CD4-positive, alpha-beta T cell treated with Interferon alpha-2 for 1 hour (primary cell): Measurements from ENCODE around the gene DUSP9.

Experiments used
- DNase-seq, 2 donors: peaks; one replicate each; pipeline ENCODE4 v3.0.0-alpha.2; 2020 to 2022

Gene DUSP9

DNA sequence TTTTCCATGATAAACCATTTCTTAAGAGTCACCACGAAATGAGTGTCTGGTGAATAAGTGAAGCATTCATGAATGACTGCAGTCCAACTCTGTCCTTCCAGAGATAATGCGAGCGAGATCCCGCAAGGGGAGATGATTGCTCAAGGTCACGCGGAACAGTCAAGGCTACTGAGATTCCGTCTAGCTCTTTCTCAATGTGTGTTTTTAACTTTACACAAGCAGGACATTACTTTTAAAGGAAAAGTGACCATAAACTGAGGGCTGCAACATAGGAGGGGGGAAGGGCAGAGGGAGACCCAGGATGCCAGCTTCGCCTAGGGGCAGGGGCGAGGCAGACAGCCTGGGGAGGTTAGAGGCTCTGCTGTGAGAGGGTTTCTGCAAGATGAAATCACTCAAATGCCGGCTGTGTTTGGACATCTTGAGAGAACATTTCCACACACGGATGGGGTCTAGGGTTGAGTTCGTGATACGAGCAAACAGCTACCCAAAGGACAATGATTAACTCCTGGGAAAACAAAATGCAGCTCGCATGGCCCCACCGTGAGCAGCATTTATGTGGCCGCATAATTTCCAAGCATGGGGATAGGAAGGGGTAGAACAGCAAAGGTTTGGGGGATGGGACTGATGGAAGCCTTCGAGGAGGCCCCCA lies 24.2 kb upstream of the DUSP9 start:
- no peak for DNase-seq

DNA sequence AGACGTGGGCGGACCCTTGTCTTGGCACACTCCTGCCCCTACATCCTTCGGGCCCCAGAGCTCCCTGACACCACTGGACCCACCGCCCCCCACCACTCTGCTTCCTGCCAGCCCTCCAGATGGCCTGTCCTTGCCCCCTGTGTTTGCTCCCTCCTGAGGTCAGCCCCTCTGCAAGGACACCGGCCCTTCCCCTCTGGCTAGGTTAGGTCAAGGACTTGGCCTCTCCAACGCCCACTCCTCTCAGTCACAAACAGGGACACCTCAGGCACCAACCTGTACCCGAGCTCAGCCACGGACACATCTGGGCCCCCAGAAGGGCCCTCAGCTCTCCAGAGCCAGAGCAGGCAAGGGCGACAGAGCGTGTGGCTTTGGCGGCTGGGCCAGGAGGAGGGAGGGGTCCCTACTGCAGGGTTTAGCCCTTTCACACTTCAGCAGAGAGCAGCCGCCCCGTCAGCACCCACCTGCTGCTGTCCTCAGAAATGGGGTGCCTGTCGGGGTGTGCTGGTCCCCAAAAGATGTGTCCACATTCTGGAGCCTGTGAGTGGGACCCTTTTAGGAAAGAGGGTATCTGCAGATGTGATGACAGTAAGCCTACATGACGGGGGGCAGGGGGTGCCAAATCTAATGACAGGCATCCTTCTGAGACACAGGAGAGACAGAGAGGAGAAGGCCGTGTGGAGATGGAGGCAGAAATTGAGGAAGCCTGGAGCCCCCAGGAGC lies 23.5 kb upstream of the DUSP9 start:
- no peak for DNase-seq

DNA sequence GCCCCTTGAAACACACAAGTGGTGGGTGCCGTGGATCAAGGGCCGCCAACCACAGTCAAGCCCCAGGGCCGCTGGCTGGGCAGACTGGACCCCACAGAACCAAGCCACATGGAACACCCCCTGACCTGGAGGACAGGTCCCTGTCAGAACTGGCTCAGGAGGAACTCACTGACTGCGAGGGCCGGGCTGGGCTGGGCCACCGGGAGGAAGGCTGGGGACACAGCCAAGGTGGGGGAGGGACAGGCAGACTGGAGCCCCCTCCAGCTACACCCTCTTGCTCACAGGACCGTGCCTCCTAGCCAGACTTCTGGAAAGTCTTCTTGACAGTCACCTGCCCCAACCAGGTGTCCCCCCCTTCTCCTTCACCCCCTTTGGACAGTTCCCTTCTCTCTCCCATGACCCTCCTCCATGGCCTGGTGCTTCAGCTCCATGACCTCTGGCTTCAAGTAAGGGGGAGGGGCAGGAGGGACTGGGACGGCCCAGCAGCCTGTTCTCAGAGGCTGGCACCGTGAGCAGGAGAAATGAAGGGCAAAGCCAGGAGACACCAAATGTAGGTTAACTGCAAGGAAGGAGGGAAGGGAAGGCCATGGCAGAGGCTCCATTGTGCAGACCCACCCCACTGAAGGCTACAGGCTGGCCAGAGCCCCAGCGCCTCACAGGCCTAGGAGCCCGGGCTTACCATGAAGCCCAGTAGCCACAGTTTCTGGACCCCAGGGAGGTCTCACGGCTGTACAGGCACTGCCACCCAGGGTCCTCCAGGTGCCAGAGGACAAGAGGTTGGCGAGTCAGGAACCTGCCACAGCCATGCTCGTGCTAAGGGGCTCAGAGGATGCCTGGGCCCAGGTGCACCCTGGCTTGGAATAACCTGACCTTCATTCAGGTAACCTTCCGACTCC lies 22.6 kb upstream of the DUSP9 start:
- DNase-seq: no peak

DNA sequence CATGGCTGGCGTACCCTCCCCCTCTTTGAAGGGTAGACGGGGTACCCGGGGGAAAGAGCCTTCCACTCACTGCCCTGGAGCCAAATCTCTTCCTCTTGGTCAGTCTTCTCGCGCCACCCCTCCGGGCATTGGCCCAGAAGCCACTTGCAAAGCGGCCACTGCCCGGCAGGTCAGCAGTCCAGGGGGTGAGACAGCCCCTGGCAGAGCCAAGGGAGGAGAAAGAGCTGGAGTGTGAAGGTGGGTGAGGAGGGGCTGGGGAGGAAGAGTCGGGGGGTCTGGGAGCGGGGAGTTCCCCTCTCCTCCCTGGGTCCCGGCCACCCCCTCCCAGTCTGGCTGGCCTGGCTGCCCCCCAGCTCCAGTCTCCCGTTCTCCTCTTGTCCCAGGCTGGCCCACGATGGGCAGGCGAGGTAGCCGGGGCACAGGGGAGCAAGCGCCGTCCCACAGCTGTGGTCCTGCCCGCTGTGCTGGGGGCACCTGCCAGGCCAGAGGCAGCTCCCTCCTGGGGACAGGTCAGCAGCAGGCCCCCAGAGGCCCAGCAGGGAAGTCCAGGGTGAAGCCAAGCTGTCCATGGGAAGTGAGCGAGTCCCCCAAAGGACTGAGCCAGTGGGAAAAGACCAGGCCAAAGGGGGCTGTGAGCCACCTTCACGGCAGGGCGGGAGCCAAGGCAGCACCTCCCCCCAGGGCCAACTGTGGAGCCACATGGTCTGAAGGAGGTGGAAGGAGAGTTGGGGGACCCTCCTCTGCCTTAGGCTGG lies 21.6 kb upstream of the DUSP9 start:
- no peak for DNase-seq

DNA sequence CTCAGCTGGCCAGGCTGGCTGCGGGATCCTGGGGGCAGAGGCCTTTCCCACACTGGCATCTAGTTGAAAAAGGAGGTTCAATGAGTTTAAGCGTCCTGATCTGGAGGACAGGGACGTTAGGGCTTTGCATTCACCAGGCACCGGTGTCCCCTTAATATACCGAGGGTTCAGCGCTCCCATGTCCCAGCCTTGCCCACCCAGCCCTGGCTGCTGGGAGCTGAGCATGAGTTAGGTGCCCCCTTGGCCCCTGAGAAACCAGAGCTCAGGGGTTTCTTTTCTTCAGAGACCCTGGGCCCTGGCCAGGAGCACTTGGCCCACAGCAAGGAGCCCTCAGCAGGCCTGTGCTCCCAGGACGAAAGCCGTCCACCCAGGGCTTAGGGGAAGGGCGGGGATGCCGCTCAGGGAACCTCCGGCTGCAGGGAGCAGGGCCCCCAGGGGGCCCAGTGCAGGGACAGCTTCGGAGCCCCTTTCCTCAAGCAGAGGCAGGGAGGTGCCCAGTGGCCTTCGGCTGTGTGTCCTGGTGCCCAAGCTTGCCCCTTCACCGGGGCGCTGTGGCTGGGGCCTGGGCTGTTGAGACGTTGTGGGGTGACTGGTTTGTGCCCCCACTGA lies 20.9 kb upstream of the DUSP9 start:
- no peak for DNase-seq

DNA sequence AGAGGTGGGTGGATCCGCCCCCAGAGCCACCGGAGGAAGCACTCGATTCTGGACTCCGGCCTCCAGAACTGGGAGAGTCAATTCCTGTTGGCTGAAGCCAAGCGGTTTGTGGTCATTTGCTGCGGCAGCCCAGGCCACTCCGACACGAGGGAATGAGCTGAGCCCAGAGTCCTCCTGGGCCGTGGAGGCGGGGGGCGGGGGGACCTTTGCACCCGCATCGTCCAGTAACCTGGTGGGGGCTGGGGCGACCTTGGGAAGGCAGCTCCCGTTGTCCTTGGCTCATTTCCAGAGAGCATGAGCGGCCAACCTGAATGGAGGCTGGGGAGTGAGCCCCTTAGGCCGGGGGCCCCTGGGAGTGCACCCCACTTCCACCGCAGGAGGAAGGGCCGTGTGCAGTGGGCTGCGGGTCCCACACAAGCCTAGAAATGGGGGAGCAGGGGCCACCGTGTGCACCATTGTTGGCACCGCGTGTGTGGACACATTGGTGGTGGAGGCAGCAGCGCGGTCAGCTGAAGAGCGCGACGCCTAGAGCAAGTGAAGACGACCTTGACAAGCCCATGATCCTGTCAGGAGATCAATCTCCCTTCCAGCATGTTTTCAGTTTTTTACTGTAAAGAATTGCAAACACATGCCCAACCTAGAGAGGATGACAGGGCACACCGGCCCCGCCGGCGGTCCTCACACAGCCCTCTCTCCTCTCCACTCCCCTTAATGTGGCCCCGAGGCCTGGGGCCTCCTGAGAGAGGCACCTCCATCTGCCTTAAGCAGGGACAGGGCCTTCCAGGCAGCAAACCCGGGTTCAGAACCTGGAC lies 19.9 kb upstream of the DUSP9 start:
- DNase-seq: no peak

DNA sequence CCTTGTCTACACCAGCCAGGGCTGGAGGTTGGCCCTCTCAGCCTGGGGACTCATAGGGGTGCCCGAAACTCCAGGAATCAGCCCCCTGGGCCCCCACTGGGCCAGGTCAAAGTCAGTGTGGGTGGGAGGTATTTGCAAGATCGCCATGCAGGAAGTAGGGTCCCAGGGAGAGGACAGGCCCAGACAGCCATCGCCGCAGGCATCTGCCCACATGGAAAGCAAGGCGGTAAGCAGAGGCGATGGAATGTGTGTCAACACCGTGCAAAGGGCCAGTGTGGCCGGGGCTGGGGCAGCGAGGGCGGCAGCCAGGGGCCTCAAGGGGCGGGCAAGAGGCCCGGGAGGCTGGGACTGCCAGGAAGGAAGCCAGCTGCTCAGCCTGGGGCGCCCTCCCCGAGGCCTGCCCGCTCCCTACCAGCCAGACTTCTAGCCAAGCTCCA lies 19.3 kb upstream of the DUSP9 start:
- DNase-seq: no peak

DNA sequence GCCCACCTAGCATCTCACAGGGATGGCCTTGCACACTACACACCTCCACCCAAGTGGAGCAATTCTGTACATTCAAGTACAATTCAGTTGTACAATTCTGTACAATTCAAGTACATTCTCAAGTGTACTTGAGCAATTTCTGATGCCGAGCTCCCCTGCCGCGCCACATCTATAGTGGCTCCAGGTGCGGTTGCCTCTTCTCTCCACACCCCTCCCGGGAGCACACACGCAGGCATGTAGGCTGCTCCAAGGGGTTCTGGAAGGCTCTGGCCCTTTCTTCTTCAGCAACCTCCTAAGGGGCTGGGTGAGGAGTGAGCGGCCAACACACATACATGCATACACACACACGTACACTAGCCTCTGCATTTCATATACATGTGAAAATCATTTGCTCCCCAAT lies 18.9 kb upstream of the DUSP9 start:
- DNase-seq: no peak

DNA sequence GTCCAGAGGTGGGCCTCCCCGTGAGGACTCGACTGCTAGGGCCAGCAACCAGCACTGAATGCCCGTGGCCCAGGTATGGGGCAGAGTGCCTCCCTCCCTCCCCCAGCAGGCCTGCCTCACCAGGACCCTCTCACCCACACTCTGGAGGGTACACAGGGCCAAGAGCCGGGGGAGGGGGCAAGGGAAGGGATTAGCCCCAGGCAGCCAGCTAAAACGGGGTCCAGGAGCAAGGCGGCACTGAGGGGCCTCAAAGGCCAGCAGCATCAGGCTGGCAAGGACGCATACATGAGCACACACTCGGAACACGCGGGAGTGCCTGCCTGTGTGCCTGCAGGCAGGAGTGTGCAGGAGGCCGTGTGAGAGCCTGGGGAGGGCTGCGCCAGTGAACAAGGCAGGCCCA lies 18.3 kb upstream of the DUSP9 start:
- no peak for DNase-seq

DNA sequence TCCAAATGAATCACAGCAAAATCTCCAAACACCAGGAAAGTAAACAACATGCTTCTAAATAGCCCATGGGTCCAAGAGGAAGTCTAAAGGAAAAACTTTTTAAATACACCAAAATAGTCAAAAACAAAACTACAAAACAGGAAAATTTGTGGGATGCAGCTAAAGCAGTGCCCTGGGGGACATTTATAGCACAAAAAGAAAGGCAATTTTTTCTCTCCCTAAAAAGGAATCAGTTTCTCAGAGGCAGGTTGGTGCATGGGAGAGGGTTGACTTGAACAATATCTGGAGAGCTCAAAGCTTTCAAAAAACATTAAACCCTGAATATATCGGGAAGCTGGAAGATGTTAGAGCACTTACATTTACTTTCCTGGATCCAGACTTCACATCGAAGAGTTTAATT lies 15.7 kb upstream of the DUSP9 start:
- no peak for DNase-seq

DNA sequence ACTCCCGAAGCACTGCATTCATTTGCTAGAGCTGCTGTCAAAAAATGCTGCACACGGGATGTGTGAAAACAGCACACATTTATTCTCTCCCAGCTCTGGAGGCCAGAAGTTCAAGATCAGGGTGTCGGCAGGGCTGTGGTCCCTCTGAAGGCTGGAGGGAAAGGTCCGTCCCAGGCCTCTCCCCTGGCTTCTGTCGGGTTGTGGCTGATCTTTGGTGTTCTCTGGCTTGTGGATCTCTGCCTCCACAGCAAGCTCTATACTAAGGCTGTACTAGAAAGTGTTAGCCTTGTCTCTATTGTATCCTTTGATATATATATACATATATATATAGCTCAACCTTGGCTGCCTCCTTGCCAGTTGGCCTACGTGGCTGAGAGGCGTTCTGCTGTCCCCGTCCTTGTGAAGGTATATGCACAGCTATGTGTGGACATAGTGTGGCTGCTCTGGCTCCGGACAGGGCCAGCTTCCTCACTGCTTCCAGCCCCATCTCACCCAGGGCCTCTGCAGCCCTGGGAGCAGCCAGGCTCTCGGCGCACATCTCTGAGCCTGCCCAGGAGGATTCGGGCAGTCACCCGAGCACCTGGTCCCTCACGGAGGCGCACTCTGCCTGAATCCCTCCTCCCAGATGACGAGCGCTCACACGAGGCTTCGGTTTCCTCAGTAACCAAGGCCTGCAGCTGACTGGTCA lies 15.0 kb upstream of the DUSP9 start:
- no peak for DNase-seq

DNA sequence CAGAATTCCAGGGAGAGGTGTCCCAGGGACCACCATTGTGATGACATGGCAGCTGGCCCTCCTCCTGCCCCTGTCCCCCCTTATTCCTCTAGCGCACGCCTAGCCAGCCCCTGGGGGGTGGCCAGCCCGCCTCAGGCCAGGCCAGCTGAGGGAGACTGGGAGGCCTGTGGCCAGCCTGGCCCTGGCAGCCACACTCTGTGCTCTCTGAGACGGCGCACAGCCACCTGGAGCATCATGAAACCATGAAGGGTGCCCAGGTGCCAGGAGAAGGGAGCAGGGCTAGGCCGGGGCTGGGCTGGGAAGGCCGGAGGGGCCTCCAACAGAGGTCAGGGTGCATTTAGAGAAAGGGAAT lies 14.4 kb upstream of the DUSP9 start:
- DNase-seq: no peak

DNA sequence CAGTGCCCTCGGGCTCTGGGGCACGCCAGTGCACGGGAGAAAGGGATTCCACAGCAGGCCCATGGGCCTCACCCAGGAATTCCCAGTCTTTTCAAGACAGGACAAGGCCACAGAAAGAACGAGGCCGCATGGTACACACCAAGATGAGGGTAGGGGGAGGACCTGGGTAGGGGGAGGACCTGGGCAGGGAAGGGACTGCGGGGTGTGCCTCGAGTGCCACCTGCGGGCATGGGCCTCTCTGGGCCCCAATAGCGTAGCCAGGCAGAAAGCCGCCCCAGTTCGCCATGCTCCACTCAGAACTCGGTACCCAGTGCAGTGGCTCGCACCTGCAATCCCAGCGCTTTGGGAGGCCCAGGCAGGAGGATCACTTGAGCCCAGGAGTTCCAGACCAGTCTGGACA lies 14.0 kb upstream of the DUSP9 start:
- no peak for DNase-seq

DNA sequence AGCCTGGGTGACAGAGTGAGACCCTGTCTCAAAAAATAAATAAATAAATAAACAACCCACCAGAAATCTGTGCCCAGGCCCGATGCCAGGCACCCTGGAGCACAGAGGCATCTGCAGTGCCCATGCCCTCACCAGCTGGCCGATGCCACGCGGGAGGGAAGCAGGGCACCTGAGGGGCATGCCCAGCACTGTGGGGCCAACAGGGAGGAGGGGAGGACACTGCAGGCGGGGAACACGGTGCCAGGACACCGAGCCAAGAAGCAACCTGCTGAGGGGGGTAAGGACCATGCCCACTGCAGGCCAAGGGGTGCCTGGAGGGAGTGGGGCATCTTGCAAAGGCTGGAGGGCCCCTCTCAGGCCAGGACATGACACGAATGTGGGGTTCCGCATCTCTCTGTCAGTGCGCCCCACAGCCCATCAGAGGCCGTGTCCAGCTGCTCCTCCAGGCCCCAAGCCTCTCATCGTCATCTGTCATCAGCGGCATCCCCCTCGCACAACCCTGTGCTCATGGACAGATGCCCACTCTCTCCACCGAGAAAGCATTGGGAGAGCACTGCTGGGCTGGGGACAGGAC lies 13.3 kb upstream of the DUSP9 start:
- no peak for DNase-seq

DNA sequence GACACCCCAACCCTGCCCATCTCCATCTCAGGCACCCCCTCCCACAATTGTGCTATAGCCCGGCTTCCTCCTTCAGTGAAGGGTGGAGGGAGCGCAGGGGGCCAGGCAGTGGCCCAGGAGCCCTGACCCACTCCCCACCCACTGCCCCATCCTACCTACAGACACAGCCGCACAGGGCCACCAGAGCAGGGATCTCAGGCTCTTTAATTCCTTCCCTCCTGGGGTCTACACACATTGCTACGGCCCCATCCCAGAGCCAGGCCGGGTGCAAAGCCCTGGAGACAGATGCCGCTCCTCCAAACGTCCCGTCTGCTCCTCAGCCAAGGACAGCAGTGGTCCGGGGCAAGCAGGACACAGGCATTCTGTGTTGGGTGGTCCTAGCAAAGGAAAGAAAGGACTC lies 12.8 kb upstream of the DUSP9 start:
- no peak for DNase-seq

DNA sequence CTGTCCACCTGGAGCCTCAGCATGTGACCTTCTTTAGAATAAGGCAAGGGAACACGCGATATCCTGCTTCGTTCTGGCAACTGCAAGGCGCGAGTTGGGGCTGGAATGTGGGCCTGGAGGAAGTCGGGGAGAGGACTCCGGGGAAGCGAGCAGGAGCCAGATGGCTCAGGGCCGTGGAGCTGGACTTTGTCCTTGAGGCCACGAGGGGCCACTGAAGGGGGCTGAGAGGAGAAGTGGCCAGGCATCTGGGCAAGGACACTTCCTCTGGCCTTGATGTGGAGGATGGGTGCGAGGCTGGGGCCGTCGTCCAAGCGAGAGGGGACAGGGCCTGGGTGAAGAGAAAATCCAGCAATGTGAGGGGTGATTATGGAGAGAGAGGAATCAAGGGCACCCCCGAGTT lies 12.2 kb upstream of the DUSP9 start:
- DNase-seq: no peak

DNA sequence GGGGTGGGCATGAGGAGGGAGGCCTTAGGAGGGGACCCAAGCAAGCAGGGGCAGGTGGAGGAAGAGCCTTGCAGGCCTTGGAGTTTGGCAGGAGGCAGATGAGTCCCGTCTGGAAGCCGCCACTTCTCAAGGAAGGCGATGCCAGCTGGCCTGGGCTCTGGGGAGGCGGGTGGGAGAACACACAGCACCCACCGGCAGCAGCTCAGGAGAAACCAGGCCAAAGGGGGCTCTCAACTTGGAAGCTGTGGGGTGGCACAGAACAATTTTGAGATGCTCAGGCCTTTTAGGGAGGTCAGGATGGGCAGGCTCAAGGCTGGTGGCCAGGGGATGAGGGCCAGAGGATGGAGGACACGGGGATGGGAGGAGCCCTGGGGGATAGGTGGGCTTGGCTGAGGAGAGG lies 11.6 kb upstream of the DUSP9 start:
- no peak for DNase-seq

DNA sequence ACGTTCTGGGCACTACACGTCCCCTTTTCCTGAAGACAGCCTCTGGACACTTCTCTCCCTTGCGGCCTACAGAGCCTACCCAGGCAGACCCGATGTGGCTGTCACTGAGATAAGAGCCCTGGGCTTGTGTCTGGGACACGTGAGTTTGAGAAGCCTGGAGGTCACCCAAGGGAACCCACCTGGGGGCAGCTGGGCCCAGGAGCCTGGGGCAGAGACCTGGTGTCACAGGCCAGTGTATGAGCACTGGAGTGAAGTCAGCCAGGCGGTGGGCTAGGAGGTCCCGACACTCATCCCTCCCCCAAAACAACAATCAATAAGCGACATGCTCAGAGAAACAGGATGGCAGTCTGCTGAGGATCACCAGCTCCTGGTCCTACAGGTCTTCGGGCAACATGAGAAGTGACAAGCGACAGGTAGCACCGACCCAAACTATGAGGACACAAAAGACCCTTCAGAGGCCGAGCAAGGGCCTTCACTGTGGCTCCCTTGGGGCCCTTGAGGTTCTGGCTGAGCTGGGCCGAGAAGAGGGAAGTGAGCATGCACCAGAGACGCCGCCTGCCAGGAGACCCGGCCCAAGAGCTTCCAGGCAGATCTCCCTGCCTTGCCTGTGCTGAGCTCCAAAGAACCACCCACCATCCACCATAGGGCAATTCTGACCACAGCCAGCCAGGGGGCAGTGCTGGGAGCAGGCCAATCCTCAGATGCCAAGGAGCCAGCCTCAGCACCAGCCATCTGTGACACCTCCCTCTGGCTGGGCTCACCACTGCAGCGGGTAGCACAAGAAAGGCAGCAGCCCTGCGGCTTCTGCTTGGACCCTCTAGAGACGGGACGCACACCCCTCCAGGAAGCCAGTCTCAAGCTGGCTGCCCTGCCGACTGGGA lies 11.0 kb upstream of the DUSP9 start:
- peak in 1 of 2 donors; percentile 26 for DNase-seq

DNA sequence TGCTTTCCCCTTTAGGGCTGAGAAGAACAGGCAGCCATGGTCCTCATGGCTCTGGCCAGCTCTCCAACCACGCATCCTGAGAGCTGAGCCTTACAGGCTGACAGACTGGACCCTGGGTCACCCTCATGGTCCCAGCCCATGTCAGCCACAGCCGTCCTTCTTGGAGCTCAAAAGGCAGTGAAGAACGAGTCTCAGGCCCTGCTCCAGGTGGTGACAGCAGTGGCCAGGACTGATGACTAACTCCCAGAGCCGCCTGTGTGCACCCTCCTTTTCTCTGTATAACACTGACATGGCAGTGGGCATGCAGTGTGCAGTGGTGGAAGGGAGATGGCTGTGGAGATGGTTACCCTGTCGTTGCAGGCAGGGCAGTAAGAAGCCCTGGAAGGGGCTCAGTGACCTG lies 10.3 kb upstream of the DUSP9 start:
- no peak for DNase-seq
